NCI-H2196 treated with DMSO at 0.1 percent for 48 hours (cell line): ENCODE measurements around the gene TBXAS1.

Source experiments
- DNase-seq: peaks from one replicate; lab custom pipeline; 2025; ENCODE audit not compliant: unreplicated experiment; lab: John Stamatoyannopoulos, UW

The TBXAS1 gene

GRCh38 chr7:140061607-140061930 lies 232.5 kb downstream of the TBXAS1 start:
- no peak for DNase-seq

GRCh38 chr7:140062118-140062527 lies 233.1 kb downstream of the TBXAS1 start:
- DNase-seq, result no peak

GRCh38 chr7:140062528-140063299 lies 233.7 kb downstream of the TBXAS1 start, which contains the start of gene PARP12:
PARP12 (minus strand) TSS chr7:140062951; CDS start chr7:140062847, 104 bp downstream.
- peak; percentile 90 for DNase-seq

- no peak for DNase-seq
These were observed 238.0 kb downstream of the TBXAS1 start for GRCh38 chr7:140067052-140067451.

- no peak for DNase-seq
These were observed 239.0 kb downstream of the TBXAS1 start for GRCh38 chr7:140068033-140068432.

GRCh38 chr7:140069298-140069949 lies 240.4 kb downstream of the TBXAS1 start:
- no peak for DNase-seq
